ENCODE data around the gene LRCOL1.

DNA sequence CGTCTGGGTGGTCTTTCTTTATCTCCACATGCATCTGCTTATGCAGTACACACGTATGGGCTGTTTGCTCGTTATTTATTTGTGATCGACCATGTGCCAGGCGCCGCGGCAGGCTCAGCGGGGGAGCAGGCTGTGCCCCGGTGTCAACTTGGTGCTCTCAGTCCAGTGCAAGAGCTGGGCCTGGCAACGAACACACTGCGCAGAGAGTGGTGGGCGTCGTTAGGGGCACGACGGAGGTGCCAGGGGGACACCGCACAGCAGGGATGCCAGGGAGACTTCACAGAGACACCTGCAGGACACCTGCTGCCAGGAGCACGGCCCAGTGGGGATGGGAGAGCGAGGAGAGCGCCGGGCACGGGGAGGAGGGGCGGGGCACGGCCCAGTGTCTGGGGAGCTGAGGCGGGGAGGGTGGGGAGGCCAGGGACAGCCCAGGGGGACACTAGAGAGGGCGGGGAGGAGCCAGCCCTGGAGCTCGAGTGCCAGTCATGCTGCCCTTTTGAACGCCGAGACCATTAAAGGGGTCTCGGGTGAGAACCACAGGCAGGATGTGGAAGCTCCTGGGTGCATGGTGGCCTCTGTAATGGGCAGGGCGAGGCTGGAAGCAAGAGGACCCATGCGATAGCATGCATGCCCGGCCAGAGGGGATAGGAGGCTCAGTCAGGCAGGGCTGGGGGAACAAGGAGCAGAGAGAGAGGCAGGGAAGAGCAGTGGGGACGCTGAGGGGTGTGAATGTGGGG, 652 bp upstream of the LRCOL1 start:
- TF ChIP-seq, protein P1, sequence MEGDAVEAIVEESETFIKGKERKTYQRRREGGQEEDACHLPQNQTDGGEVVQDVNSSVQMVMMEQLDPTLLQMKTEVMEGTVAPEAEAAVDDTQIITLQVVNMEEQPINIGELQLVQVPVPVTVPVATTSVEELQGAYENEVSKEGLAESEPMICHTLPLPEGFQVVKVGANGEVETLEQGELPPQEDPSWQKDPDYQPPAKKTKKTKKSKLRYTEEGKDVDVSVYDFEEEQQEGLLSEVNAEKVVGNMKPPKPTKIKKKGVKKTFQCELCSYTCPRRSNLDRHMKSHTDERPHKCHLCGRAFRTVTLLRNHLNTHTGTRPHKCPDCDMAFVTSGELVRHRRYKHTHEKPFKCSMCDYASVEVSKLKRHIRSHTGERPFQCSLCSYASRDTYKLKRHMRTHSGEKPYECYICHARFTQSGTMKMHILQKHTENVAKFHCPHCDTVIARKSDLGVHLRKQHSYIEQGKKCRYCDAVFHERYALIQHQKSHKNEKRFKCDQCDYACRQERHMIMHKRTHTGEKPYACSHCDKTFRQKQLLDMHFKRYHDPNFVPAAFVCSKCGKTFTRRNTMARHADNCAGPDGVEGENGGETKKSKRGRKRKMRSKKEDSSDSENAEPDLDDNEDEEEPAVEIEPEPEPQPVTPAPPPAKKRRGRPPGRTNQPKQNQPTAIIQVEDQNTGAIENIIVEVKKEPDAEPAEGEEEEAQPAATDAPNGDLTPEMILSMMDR (IDR thresholded peaks at IDR 0.05; ENCODE audit: low read length) = no peak
- TF ChIP-seq EZH2 (IDR thresholded peaks at IDR 0.05; ENCODE audit: borderline replicate concordance, low read length) = no peak
